MM.1S (cell line): ENCODE measurements around the gene DCX.

Experiments used
- EZH2 ChIP-seq: fragments of 300-600 bp; sonication (generic); optimal IDR thresholded peaks from 2 replicates; pipeline ENCODE3; 2017; ENCODE audit warnings: low read depth, mild to moderate bottlenecking, antibody characterized with exemption, low read length, mixed read lengths
- EZH2phosphoT487 ChIP-seq: fragments of 300-600 bp; sonication (generic); IDR thresholded peaks from 2 replicates; pipeline ENCODE4 v1.6.1; 2018; ENCODE audit warnings: antibody characterized with exemption, low read length
- TF ChIP-seq, protein P1 (sequence below): fragments of 300-600 bp; sonication (generic); IDR thresholded peaks from 2 replicates; pipeline ENCODE4 v1.5.1; 2016; ENCODE audit warnings: antibody characterized with exemption, low read length, mixed read lengths

DNA sequence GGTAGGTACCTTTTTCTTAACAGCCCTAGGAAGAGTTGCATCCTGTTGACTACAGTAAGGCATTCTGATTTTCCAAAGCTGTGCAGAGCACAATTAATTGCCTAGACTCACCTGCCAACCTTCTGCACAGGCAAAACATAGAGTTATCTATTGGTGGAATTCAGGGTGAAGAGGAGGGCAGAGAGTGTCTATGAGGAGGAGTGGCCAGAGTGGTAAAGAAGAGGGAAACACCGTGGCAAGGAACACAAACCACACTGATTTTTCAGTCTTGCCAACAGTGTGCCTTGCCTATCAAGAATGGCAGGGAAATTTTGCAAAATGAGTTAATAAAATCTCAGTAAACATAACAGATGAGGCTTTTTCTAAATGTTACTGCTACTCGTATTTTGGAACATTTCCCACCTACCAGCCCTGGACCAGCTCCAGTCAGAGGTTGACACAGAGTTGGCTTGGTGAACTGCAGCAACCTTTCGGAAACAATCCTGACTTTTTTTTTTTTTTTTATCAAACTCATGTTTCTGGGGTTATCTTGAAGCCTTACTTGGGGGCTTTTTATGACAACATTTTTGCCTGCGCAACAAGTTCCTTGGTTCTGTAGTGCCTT lies 73.8 kb downstream of the DCX start:
- TF ChIP-seq, protein P1, sequence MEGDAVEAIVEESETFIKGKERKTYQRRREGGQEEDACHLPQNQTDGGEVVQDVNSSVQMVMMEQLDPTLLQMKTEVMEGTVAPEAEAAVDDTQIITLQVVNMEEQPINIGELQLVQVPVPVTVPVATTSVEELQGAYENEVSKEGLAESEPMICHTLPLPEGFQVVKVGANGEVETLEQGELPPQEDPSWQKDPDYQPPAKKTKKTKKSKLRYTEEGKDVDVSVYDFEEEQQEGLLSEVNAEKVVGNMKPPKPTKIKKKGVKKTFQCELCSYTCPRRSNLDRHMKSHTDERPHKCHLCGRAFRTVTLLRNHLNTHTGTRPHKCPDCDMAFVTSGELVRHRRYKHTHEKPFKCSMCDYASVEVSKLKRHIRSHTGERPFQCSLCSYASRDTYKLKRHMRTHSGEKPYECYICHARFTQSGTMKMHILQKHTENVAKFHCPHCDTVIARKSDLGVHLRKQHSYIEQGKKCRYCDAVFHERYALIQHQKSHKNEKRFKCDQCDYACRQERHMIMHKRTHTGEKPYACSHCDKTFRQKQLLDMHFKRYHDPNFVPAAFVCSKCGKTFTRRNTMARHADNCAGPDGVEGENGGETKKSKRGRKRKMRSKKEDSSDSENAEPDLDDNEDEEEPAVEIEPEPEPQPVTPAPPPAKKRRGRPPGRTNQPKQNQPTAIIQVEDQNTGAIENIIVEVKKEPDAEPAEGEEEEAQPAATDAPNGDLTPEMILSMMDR: no peak
- TF ChIP-seq EZH2 (no peak), EZH2phosphoT487 (no peak)
